MCF 10A (cell line): Measurements from ENCODE around the gene SLC16A9. TPM values are rescaled to one million over a fixed set of nuclear protein-coding genes. Genes with fewer than 3 reads are reported as not detected.

Experiments used
- BruUV-seq: library from RNA; stranded (reverse); fragments of 400-500 nt; replicated peaks from 2 replicates; lab custom pipeline; 2021; lab: Mats Ljungman, UMichigan
- CTCF ChIA-PET: fragments of 300-600 bp; sonication (Branson Sonifier 250); formaldehyde crosslinking; extraction: SDS; loops from one replicate; lab custom pipeline; 2021; ENCODE audit warnings: antibody characterized with exemption, inconsistent platforms; lab: Yijun Ruan, JAX
- POLR2A ChIA-PET: fragments of 300-600, 350-650 bp; sonication (Branson Sonifier 250); formaldehyde crosslinking; extraction: SDS; loops from one replicate; lab custom pipeline; 2020; ENCODE audit warnings: antibody characterized with exemption, inconsistent platforms; lab: Yijun Ruan, JAX
- DNase-seq: peaks from one replicate; pipeline ENCODE4 v3.0.0-alpha.2; 2018; ENCODE audit not compliant: unreplicated experiment
- H3K27ac Mint-ChIP-seq: one replicate; pipeline ENCODE4 v1.8.0; 2022; ENCODE audit warnings: mild to moderate bottlenecking, low read depth, mixed read lengths; ENCODE audit not compliant: unreplicated experiment
- H3K27me3 Mint-ChIP-seq: one replicate; pipeline ENCODE4 v1.8.0; 2022; ENCODE audit warnings: mixed read lengths; ENCODE audit not compliant: insufficient read depth, unreplicated experiment
- H3K36me3 Mint-ChIP-seq: one replicate; pipeline ENCODE4 v1.8.0; 2022; ENCODE audit warnings: mild to moderate bottlenecking, moderate library complexity, mixed read lengths; ENCODE audit not compliant: insufficient read depth, unreplicated experiment
- H3K4me1 Mint-ChIP-seq: one replicate; pipeline ENCODE4 v1.8.0; 2022; ENCODE audit warnings: mixed read lengths; ENCODE audit not compliant: insufficient read depth, unreplicated experiment
- H3K4me3 Mint-ChIP-seq: one replicate; pipeline ENCODE4 v1.8.0; 2022; ENCODE audit warnings: mild to moderate bottlenecking, moderate library complexity, mixed read lengths; ENCODE audit not compliant: unreplicated experiment
- H3K9me3 Mint-ChIP-seq: one replicate; pipeline ENCODE4 v1.8.0; 2022; ENCODE audit warnings: mixed read lengths; ENCODE audit not compliant: unreplicated experiment
- CTCF ChIP-seq: fragments of 200-600 bp; IDR thresholded peaks from one replicate; pipeline ENCODE4 v1.8.0; 2022; ENCODE audit warnings: antibody characterized with exemption, mild to moderate bottlenecking; ENCODE audit not compliant: unreplicated experiment
- intact Hi-C: fragments of 100-400 bp; cut with micrococcal nuclease; formaldehyde crosslinking; loops from 2 replicates; pipeline ENCODE4 v1.14.1; 2022
- total RNA-seq: library from RNA; stranded (reverse); gene quantifications from 2 replicates; pipeline ENCODE4 v1.2.3, GENCODE V29; 2022

Gene SLC16A9
- total RNA-seq, 1 experiment from 2014 or later = 0.84 TPM

GRCh38 chr10:59618666-59619065 is 91.0 kb downstream of the SLC16A9 start:
- H3K36me3 Mint-ChIP-seq = no peaks in the 10 kb centered on the region
- POLR2A ChIA-PET = interaction anchor here (0.7 to 1.1 kb wide), 2 partner anchors 14 kb away, joined by 3 read pairs; no protein-coding TSS in a partner anchor
- intact Hi-C loops = no loop called here
- no peak for TF ChIP-seq CTCF
- no peak for DNase-seq
- CTCF ChIA-PET = interaction anchor here (0.5 to 1.4 kb wide), 4 partner anchors 8 to 382 kb away, joined by 3 to 4 read pairs (median 3); no protein-coding TSS in a partner anchor
- BruUV-seq = no TSS peak
- H3K27ac Mint-ChIP-seq = no peak overlapping the region
- no peaks in the 10 kb centered on the region for H3K4me1 Mint-ChIP-seq
- H3K9me3 Mint-ChIP-seq = no peaks in the 10 kb centered on the region
- H3K27me3 Mint-ChIP-seq = peaks cover 36% of the 10 kb centered on the region
- no peak overlapping the region for H3K4me3 Mint-ChIP-seq

GRCh38 chr10:59617996-59618395 is 91.7 kb downstream of the SLC16A9 start:
- no TSS peak for BruUV-seq
- Mint-ChIP-seq H3K9me3 (no peaks in the 10 kb centered on the region), H3K4me1 (no peaks in the 10 kb centered on the region), H3K27me3 (peaks cover 36% of the 10 kb centered on the region), H3K4me3 (no peak overlapping the region), H3K27ac (no peak overlapping the region), H3K36me3 (no peaks in the 10 kb centered on the region)
- ChIA-PET CTCF (interaction anchor here (0.7 to 1.2 kb wide), 3 partner anchors 9 to 38 kb away, joined by 3 to 4 read pairs (median 3); no protein-coding TSS in a partner anchor), POLR2A (interaction anchor here (0.7 to 1.1 kb wide), 2 partner anchors 15 to 1186 kb away, joined by 3 read pairs; no protein-coding TSS in a partner anchor)
- intact Hi-C loops = no loop called here
- no peak for DNase-seq
- no peak for TF ChIP-seq CTCF

GRCh38 chr10:59611048-59611447 is 98.6 kb downstream of the SLC16A9 start:
- no TSS peak for BruUV-seq
- Mint-ChIP-seq H3K4me3 (no peak overlapping the region), H3K27me3 (no peaks in the 10 kb centered on the region), H3K27ac (no peak overlapping the region), H3K4me1 (peaks cover 8% of the 10 kb centered on the region), H3K9me3 (no peaks in the 10 kb centered on the region), H3K36me3 (no peaks in the 10 kb centered on the region)
- CTCF ChIA-PET = interaction anchor here (0.6 to 4.3 kb wide), 10 partner anchors 8 to 1197 kb away, joined by 3 to 31 read pairs (median 4); no protein-coding TSS in a partner anchor
- TF ChIP-seq CTCF = no peak
- intact Hi-C loops = no loop called here
- POLR2A ChIA-PET = interaction anchor here (0.6 kb wide), 1 partner anchor 885 kb away, joined by 3 read pairs; no protein-coding TSS in a partner anchor
- DNase-seq = no peak

GRCh38 chr10:59607970-59608369 is 101.7 kb downstream of the SLC16A9 start:
- POLR2A ChIA-PET = interaction anchor here (0.7 kb wide), 1 partner anchor 173 kb away, joined by 4 read pairs; no protein-coding TSS in a partner anchor
- peaks cover 10% of the 10 kb centered on the region for H3K4me1 Mint-ChIP-seq
- no TSS peak for BruUV-seq
- no peaks in the 10 kb centered on the region for H3K27me3 Mint-ChIP-seq
- no peak overlapping the region for H3K4me3 Mint-ChIP-seq
- intact Hi-C loops = no loop called here
- no peak for DNase-seq
- CTCF ChIA-PET = interaction anchor here (0.6 to 2.3 kb wide), 5 partner anchors 8 to 18 kb away, joined by 3 to 14 read pairs (median 4); no protein-coding TSS in a partner anchor
- no peak for TF ChIP-seq CTCF
- no peaks in the 10 kb centered on the region for H3K36me3 Mint-ChIP-seq
- no peaks in the 10 kb centered on the region for H3K9me3 Mint-ChIP-seq
- H3K27ac Mint-ChIP-seq = no peak overlapping the region
